MM.1S (cell line): ENCODE data around the gene TMEM132E.

ENCODE experiments used
- CTCF ChIP-seq: fragments of 300-600 bp; sonication (generic); IDR thresholded peaks from 2 replicates; pipeline ENCODE4 v1.5.1; 2016; ENCODE audit warnings: antibody characterized with exemption, low read length, mixed read lengths
- EZH2 ChIP-seq: fragments of 300-600 bp; sonication (generic); optimal IDR thresholded peaks from 2 replicates; pipeline ENCODE3; 2017; ENCODE audit warnings: low read depth, mild to moderate bottlenecking, antibody characterized with exemption, low read length, mixed read lengths

GRCh38 chr17:34603974-34604373, 24.6 kb downstream of the TMEM132E start:
- TF ChIP-seq CTCF (no peak), EZH2 (no peak)
